ENCODE measurements around the gene LZTS2.

Gene LZTS2

GRCh38 chr10:101052285-101052684, 52.7 kb downstream of the LZTS2 start:
- DNase-seq: no peak

- no peak for DNase-seq
These were observed 53.9 kb downstream of the LZTS2 start for GRCh38 chr10:101053516-101053915.

DNA sequence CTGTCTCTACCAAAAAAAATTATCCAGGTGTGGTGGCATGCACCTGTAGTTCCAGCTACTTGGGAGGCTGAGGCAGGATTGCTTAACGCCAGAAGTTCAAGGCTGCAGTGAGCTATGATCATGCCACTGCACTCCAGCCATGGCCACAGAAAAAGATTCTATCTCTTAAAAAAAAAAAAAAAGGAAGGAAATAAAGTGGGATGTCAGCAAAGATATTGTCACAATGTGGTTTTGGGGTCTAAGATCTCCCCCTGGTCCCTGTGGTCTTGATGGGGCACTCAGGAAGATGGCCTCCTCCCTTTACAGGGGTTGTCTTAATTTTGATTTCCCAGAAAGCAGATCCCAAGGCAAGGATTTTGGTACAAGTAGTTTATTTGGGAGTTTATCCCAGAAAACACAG, 54.7 kb downstream of the LZTS2 start:
- DNase-seq: no peak

- DNase-seq: no peak
These were observed 55.3 kb downstream of the LZTS2 start for GRCh38 chr10:101054876-101055275.

GRCh38 chr10:101055411-101055810, 55.8 kb downstream of the LZTS2 start:
- DNase-seq: no peak

DNA sequence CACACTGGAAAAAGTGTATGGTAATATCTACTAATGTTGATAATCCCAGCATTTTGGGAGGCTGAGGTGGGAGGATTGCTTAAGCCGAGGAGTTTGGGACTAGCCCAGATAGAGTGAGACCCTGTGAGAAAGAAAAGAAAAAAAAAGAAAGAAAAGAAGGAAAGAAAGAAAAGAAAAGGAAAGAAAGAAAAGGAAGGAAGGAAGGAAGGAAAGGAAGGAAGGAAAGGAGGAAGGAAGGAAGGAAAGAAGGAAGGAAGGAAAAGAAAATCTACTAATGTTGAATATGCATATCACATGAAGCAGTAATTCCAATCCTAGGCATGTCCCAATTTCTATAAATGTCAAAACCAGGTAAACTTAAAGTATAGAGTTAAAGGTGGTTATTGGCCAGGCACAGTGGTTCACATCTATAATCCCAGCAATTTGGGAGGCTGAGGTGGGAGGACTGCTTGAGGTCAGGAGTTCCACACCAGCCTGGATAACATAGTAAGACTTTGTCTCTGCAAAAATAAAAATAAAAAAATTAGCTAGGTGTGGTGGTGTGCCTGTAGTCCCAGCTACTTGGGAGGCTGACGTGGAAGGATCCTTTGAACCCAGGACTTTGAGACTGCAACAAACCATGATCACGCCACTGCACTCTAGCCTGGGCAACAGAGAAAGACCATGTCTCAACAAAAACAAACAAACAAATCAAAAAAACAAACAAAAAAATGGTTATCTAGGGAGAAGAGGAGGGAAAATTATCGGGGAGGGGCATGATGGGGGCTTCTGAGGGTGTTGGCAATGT, 57.0 kb downstream of the LZTS2 start:
- DNase-seq: no peak

Measured in right kidney (tissue), 1 donor.